ENCODE data around the gene CSNK1D. TPM values are rescaled to one million over a fixed set of nuclear protein-coding genes. Genes with fewer than 3 reads are reported as not detected.

Gene CSNK1D
- total RNA-seq, 1 experiment from 2014 or later = 137 TPM

GRCh38 chr17:82195675-82196672 lies 77.5 kb downstream of the CSNK1D start:
- Histone ChIP-seq H4K20me1 (ENCODE audit: control insufficient read depth, insufficient read depth, insufficient read length) (no peaks in the 10 kb centered on the region), H2BK12ac (ENCODE audit: insufficient read length, low read depth, low read length) (no peak overlapping the region), H3K27ac (ENCODE audit: insufficient read length, low read depth, low read length) (no peak overlapping the region), H2AFZ (ENCODE audit: low read length) (no peak overlapping the region), H3K14ac (ENCODE audit: insufficient read depth, low read length) (no peak overlapping the region), H3K27me3 (ENCODE audit: insufficient read depth, low read length) (no peaks in the 10 kb centered on the region), H3T11ph (ENCODE audit: low read length) (no peak overlapping the region), H2BK20ac (ENCODE audit: low read depth, low read length, poor library complexity, severe bottlenecking) (no peak overlapping the region), H3K9me3 (ENCODE audit: control insufficient read depth, low read depth, low read length) (no peaks in the 10 kb centered on the region), H2AK5ac (ENCODE audit: insufficient read length, low read length) (no peak overlapping the region), H2BK15ac (ENCODE audit: low read depth, low read length) (no peak overlapping the region), H3K79me1 (ENCODE audit: insufficient read depth, low read depth, low read length, poor library complexity, severe bottlenecking) (no peaks in the 10 kb centered on the region), H3K4me1 (ENCODE audit: insufficient read depth, low read length) (no peaks in the 10 kb centered on the region), H3K4ac (ENCODE audit: low read depth, low read length) (no peak overlapping the region), H3K56ac (ENCODE audit: insufficient read length, low read depth, low read length) (no peak overlapping the region), H3K23me2 (ENCODE audit: insufficient read length, low read depth, low read length, poor library complexity, severe bottlenecking) (no peaks in the 10 kb centered on the region), H2BK120ac (ENCODE audit: low read depth, low read length, poor library complexity, severe bottlenecking) (no peak overlapping the region), H2BK5ac (ENCODE audit: insufficient read length, low read length) (no peak overlapping the region), H3K18ac (ENCODE audit: insufficient read length, low read depth, low read length) (no peak overlapping the region), H4K8ac (replicated peaks; ENCODE audit: insufficient read length, low read depth, low read length) (no peak overlapping the region), H3K9ac (ENCODE audit: extremely low read depth, insufficient read length, low read length) (no peak overlapping the region), H3K4me2 (ENCODE audit: insufficient read depth, insufficient read length, low read length) (no peak overlapping the region), H3K23ac (ENCODE audit: insufficient read length, low read depth, low read length) (no peak overlapping the region), H3K79me2 (ENCODE audit: insufficient read depth, low read length) (no peaks in the 10 kb centered on the region), H4K91ac (ENCODE audit: insufficient read length, low read depth, low read length) (no peak overlapping the region), H4K5ac (ENCODE audit: insufficient read length, low read depth, low read length) (no peak overlapping the region)
- peaks cover 4% of the 10 kb centered on the region for H3K27me3 Mint-ChIP-seq (ENCODE audit: low read depth)
- H3K36me3 Mint-ChIP-seq (ENCODE audit: insufficient read depth in 1 of 3, low read depth in 3 of 3) = peaks cover 5 to 44% (median 29%) of the 10 kb centered on the region in 3 experiments; a peak in 5 of 7 replicates
- DNase-seq = no peak
- WGBS (ENCODE audit: extremely low coverage, insufficient read length, low lambda C conversion rate) = no CpG with 5 or more reads among the region's 25 CpGs
- no peaks in the 10 kb centered on the region for H3K4me1 Mint-ChIP-seq
- no peak for TF ChIP-seq CTCF (conservative IDR thresholded peaks at IDR 0.05)
- no peak overlapping the region for H3K4me3 Mint-ChIP-seq
- H3K9me3 Mint-ChIP-seq = no peaks in the 10 kb centered on the region
- H3K27ac Mint-ChIP-seq = no peak overlapping the region

All from H9 (cell line).